GM13976 (cell line): ENCODE data around the gene HAPSTR1.

ENCODE experiments used
- DNase-seq: peaks from one replicate; pipeline ENCODE4 v3.0.0; 2012; ENCODE audit warnings: low spot score
- CTCF ChIP-seq: IDR thresholded peaks from 2 replicates; pipeline ENCODE4 v1.5.1; 2012; ENCODE audit warnings: borderline replicate concordance, mild to moderate bottlenecking; ENCODE audit not compliant: insufficient read depth; ENCODE audit errors: extremely low read depth, missing control alignments, control extremely low read depth
- in situ Hi-C: fragments of 300-500 bp; cut with MboI; formaldehyde crosslinking; loops from one replicate; pipeline ENCODE4 v1.12.0; 2022; ENCODE audit warnings: low sequenced_read_pairs, mixed read lengths, inconsistent platforms; ENCODE audit not compliant: unreplicated experiment

Gene HAPSTR1

DNA sequence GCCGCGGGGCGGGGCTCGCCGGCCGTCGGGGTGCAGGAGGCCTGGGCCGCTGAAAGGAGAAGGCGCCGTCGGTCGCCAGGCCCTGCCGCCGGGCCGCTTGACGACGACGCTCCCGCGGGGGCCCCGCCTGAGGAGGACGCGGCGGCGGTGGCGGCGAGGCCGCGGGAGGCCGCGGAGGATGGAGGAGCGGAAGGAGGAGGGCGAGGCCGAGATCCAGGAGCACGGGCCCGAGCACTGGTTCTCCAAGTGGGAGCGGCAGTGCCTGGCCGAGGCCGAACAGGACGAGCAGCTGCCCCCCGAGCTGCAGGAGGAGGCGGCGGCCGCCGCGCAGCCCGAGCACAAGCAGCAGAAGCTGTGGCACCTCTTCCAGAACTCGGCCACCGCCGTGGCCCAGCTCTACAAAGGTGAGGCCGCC lies 430 bp downstream of the HAPSTR1 start:
- peak; percentile 43 for DNase-seq
- in situ Hi-C loops = no loop called here
- TF ChIP-seq CTCF = no peak

- DNase-seq = peak; percentile 56
- in situ Hi-C loops = no loop called here
- TF ChIP-seq CTCF = no peak
Measured at GRCh38 chr16:9092282-9092977, 986 bp downstream of the HAPSTR1 start.

GRCh38 chr16:9092978-9093344 lies 1.5 kb downstream of the HAPSTR1 start:
- TF ChIP-seq CTCF = no peak
- in situ Hi-C loops = no loop called here
- DNase-seq = no peak

DNA sequence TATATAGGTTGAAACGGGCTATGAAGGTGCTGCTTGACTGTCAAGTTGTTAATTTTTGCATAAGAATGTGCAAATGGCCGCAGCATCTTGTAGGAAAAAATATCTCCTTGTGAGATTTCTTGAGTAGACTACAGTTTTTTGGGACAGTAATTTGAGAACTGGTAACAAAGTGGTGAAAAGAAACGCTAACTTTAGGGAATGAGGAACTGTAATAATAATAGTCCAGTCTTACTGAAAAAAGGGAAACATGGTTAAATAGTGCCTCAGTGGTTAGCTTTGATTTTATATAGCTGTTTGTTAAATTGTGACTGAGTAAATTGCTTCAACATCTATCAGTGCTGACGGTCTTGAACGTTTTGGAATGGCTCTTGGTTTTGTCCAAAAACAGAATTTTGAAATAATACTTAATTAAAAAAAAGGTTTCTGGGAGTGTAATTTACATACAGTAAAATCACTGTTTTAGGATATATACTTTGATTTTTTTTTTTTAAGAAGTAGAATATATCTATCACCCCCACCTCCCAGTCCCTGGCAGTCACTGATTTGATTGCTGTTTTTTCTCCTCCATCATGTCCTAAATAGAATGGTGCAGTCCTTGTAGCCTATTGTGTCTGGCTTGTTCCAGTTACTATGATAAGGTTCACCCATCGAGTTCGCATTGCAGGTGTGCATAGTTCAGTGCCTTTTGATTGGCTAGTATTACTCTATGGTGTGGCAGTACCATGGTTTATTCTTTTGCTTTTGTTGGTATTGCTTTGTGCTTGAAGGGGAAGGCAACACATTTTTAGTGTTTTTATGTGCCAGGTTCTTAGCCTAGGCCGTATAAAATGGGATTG lies 2.8 kb downstream of the HAPSTR1 start:
- TF ChIP-seq CTCF = no peak
- in situ Hi-C loops = no loop called here
- no peak for DNase-seq

- no peak for DNase-seq
- no peak for TF ChIP-seq CTCF
- in situ Hi-C loops = no loop called here
Measured at GRCh38 chr16:9095171-9095570, 3.7 kb downstream of the HAPSTR1 start.

GRCh38 chr16:9095656-9096397 lies 4.4 kb downstream of the HAPSTR1 start:
- TF ChIP-seq CTCF = no peak
- in situ Hi-C loops = no loop called here
- no peak for DNase-seq
